Neural cell (in vitro differentiated cells): ENCODE data around the gene BRIX1.

Experiments used
- POLR2AphosphoS5 ChIP-seq: IDR thresholded peaks from 2 replicates; pipeline ENCODE4 v1.6.1; 2012
- TF ChIP-seq, protein P1 (sequence below): IDR thresholded peaks from 2 replicates; pipeline ENCODE4 v1.6.1; 2012; ENCODE audit warnings: borderline replicate concordance

DNA sequence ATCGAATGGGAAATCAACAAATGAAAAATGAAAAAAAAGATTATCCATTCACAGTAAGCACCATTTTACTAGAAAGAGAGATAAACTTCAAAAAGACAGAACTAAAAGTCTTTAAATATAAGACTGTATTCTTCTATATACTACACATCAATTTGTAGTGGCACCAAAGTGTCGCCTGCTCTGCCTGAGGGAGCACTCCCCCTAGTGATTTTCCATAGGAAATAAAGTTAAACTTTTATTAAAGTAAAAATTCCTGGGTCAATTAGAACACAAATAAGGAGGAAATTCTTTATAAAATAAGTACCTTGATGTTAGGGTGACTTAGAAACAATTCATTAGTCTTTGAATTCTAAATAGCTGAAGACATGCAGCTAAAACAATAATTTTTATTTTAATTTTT lies 9.9 kb upstream of the BRIX1 start:
- TF ChIP-seq, protein P1, sequence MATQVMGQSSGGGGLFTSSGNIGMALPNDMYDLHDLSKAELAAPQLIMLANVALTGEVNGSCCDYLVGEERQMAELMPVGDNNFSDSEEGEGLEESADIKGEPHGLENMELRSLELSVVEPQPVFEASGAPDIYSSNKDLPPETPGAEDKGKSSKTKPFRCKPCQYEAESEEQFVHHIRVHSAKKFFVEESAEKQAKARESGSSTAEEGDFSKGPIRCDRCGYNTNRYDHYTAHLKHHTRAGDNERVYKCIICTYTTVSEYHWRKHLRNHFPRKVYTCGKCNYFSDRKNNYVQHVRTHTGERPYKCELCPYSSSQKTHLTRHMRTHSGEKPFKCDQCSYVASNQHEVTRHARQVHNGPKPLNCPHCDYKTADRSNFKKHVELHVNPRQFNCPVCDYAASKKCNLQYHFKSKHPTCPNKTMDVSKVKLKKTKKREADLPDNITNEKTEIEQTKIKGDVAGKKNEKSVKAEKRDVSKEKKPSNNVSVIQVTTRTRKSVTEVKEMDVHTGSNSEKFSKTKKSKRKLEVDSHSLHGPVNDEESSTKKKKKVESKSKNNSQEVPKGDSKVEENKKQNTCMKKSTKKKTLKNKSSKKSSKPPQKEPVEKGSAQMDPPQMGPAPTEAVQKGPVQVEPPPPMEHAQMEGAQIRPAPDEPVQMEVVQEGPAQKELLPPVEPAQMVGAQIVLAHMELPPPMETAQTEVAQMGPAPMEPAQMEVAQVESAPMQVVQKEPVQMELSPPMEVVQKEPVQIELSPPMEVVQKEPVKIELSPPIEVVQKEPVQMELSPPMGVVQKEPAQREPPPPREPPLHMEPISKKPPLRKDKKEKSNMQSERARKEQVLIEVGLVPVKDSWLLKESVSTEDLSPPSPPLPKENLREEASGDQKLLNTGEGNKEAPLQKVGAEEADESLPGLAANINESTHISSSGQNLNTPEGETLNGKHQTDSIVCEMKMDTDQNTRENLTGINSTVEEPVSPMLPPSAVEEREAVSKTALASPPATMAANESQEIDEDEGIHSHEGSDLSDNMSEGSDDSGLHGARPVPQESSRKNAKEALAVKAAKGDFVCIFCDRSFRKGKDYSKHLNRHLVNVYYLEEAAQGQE = no peak
- TF ChIP-seq POLR2AphosphoS5 = no peak
